SU-DHL-6 (cell line): ENCODE results near the gene SLC12A7.

Experiments
- H2AFZ ChIP-seq: fragments of 200-600 bp; sonication (generic); 2 replicates; pipeline ENCODE4 v1.6.1; 2014; ENCODE audit warnings: low read depth, mild to moderate bottlenecking, moderate library complexity, mixed read lengths, antibody characterized with exemption, low read length; ENCODE audit not compliant: severe bottlenecking
- H3F3A ChIP-seq: fragments of 200-600 bp; shearing (Covaris generic); 2 replicates; pipeline ENCODE4 v1.6.0; 2016; ENCODE audit warnings: antibody characterized with exemption, mild to moderate bottlenecking; ENCODE audit not compliant: insufficient read depth
- H3K27ac ChIP-seq: fragments of 200-600 bp; sonication (generic); 2 replicates; pipeline ENCODE4 v1.5.1; 2016; ENCODE audit warnings: low read depth, mild to moderate bottlenecking, low read length, moderate library complexity, mixed read lengths
- H3K27me3 ChIP-seq: fragments of 200-600 bp; sonication (generic), shearing (Covaris generic); 2 replicates; pipeline ENCODE4 v1.6.0; 2014; ENCODE audit warnings: mild to moderate bottlenecking, low read length
- H3K36me3 ChIP-seq: fragments of 200-600 bp; sonication (generic); 2 replicates; pipeline ENCODE4 v1.6.1; 2014; ENCODE audit warnings: mild to moderate bottlenecking, low read length, mixed read lengths
- H3K4me2 ChIP-seq: fragments of 300-600, 200-600 bp; shearing (Covaris generic), sonication (generic); 2 replicates; pipeline ENCODE4 v1.6.0; 2014; ENCODE audit warnings: low read length, low read depth, mild to moderate bottlenecking; ENCODE audit not compliant: poor library complexity, severe bottlenecking
- H3K4me3 ChIP-seq: fragments of 200-600 bp; sonication (generic); 2 replicates; pipeline ENCODE4 v1.5.1; 2014; ENCODE audit warnings: antibody characterized with exemption, low read length, mild to moderate bottlenecking, mixed read lengths; ENCODE audit not compliant: insufficient read depth, poor library complexity, severe bottlenecking
- H3K79me2 ChIP-seq: fragments of 200-600 bp; sonication (generic); 2 replicates; pipeline ENCODE4 v1.6.1; 2014; ENCODE audit warnings: mild to moderate bottlenecking, low read length, moderate library complexity; ENCODE audit not compliant: insufficient read depth
- H3K9ac ChIP-seq: fragments of 200-600 bp; sonication (generic); 2 replicates; pipeline ENCODE4 v1.7.0; 2014; ENCODE audit warnings: mild to moderate bottlenecking, low read length
- H3K9me2 ChIP-seq: fragments of 200-600 bp; sonication (generic); replicated peaks from 2 replicates; pipeline ENCODE4 v1.6.1; 2014; ENCODE audit warnings: low read length; ENCODE audit not compliant: insufficient read depth
- H3K9me3 ChIP-seq: fragments of 200-600 bp; sonication (generic); 2 replicates; pipeline ENCODE4 v1.6.1; 2014; ENCODE audit warnings: low read length, mixed read lengths; ENCODE audit not compliant: insufficient read depth
- H4K20me1 ChIP-seq: fragments of 200-600 bp; sonication (generic); 2 replicates; pipeline ENCODE4 v1.6.1; 2014; ENCODE audit warnings: low read depth, mild to moderate bottlenecking, antibody characterized with exemption, low read length, moderate library complexity, mixed read lengths
- CTCF ChIP-seq: fragments of 200-600 bp; sonication (generic); IDR thresholded peaks from one replicate; pipeline ENCODE4 v1.5.1; 2017; ENCODE audit warnings: antibody characterized with exemption, mild to moderate bottlenecking, low read length, moderate library complexity; ENCODE audit not compliant: insufficient read depth, poor library complexity, severe bottlenecking
- EZH2phosphoT487 ChIP-seq: fragments of 200-600 bp; sonication (generic), shearing (Covaris generic); conservative IDR thresholded peaks from 2 replicates; pipeline ENCODE4 v1.6.1; 2018; ENCODE audit warnings: mild to moderate bottlenecking, antibody characterized with exemption, low read length, moderate library complexity, mixed read lengths

SLC12A7 gene

DNA sequence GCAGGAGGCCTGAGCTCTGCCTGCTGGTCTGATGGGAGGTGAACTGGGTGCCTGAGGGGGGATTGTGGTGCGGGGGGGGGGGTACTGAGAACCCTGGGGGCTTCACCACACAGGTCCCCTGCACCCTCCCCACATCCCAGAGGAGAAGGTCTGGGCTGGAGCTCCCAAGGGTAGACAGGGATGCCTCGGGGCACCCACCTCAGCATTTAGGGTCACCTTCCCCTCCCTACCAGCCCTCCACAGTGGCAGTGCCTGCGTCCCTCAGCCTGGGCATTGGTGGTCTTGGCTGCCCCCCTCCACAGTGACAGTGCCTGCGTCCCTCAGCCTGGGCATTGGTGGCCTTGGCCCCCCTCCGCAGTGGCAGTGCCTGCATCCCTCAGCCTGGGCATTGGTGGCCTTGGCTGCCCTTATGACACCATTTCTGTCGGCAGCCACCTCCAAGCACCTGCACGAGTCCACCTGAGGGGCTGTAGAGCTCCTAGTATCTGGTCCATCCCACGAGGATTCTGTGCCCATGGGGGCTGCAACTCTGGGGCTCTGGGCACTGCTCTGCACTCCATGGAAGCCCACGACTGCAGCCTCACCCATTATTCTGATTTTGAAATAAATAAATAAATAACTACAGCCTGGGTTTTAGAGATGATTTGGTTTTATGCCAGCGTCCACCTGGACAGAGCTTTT lies 81.8 kb downstream of the SLC12A7 start:
- Histone ChIP-seq H3K9me2 (no peaks in the 10 kb centered on the region), H3K4me2 (no peak overlapping the region), H3K36me3 (no peaks in the 10 kb centered on the region), H2AFZ (no peak overlapping the region), H3K27ac (no peak overlapping the region), H4K20me1 (no peaks in the 10 kb centered on the region), H3K9ac (no peak overlapping the region), H3F3A (no peaks in the 10 kb centered on the region), H3K79me2 (no peaks in the 10 kb centered on the region), H3K27me3 (no peaks in the 10 kb centered on the region), H3K9me3 (no peaks in the 10 kb centered on the region), H3K4me3 (no peak overlapping the region)
- no peak for TF ChIP-seq EZH2phosphoT487
- no peak for TF ChIP-seq CTCF

DNA sequence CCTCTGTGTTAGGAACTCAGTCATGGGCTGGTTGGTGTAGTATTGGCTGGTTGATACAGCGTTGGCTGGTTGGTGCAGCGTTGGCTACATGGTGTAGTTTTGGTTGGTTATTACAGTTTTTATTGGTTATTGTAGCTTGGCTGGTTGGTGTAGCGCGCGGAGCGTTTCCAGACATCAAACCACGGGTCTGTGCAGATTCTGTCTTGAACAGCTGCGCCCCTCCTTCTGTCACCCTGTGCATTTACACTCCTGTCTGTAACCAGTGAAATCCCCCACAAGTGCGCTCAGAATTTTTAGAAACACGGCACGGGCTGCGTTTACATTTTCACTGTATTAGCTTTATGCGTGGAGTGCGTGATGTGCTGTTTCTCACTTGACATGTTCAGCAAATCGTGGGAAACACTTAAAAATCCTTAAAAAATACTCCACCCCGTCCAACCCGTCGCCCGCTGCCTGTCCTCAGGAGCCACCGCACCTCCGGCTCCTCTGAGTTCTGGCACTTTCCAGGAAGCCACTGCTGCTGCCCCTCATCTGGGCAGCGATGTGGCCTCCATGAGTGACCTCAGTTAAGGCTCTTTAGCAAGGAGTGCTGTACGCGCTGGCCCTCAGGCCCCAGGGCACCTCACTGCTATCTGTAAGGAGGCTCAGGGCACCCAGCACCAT lies 82.5 kb downstream of the SLC12A7 start:
- Histone ChIP-seq H4K20me1 (no peaks in the 10 kb centered on the region), H3K36me3 (no peaks in the 10 kb centered on the region), H3K27ac (no peak overlapping the region), H3F3A (no peaks in the 10 kb centered on the region), H3K9me2 (no peaks in the 10 kb centered on the region), H3K79me2 (no peaks in the 10 kb centered on the region), H3K9ac (no peak overlapping the region), H3K27me3 (no peaks in the 10 kb centered on the region), H3K9me3 (no peaks in the 10 kb centered on the region), H3K4me3 (no peak overlapping the region), H2AFZ (no peak overlapping the region), H3K4me2 (no peak overlapping the region)
- no peak for TF ChIP-seq EZH2phosphoT487
- TF ChIP-seq CTCF, result no peak

- Histone ChIP-seq H2AFZ (no peak overlapping the region), H3K27me3 (no peaks in the 10 kb centered on the region), H3K9ac (no peak overlapping the region), H3K4me2 (no peak overlapping the region), H4K20me1 (no peaks in the 10 kb centered on the region), H3K27ac (no peak overlapping the region), H3K36me3 (no peaks in the 10 kb centered on the region), H3K9me3 (no peaks in the 10 kb centered on the region), H3K79me2 (no peaks in the 10 kb centered on the region), H3F3A (no peaks in the 10 kb centered on the region), H3K4me3 (no peak overlapping the region), H3K9me2 (no peaks in the 10 kb centered on the region)
- TF ChIP-seq EZH2phosphoT487, result no peak
- no peak for TF ChIP-seq CTCF
Observed at GRCh38 chr5:1028481-1029281, 83.2 kb downstream of the SLC12A7 start.
